HG02678 (cell line): ENCODE measurements around the gene CEBPE.

Source experiments
- ATAC-seq: cut with Tn5 transposase; IDR thresholded peaks from one replicate; pipeline ENCODE4 v1.9.1; 2021; ENCODE audit warnings: mild to moderate bottlenecking, moderate library complexity; ENCODE audit not compliant: unreplicated experiment

Gene CEBPE

GRCh38 chr14:23104591-23105347 lies 14.3 kb downstream of the CEBPE start, which contains the start of gene CIROP:
Gene CIROP (minus strand): TSS chr14:23104989. CDS start chr14:23104920, 69 bp downstream.
- ATAC-seq = no peak

DNA sequence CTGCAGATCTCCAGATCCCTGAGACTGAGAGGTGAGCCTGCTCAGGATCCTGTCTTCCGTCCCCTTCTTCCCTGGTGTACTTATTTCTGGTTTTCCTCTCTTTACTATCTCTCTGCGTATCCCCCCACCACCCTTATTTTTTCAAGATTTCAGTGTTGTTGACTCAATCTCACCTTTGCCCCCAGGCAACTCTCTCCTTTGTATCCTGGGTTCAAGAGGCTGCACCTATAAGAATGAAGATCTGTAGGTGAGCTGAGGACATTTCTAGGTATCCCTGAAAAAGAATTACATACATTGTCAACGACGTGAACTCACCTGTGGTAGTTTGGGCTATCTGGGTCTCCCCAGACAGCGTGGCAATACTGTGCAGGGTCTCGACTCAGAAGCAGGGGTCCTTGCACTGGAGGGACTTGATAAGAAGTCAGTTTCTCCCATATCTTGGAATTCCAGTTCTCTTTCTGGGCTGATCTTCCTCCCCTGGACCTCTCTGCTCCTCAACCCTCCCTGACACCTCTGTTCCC lies 14.9 kb downstream of the CEBPE start:
- ATAC-seq = no peak

GRCh38 chr14:23103581-23103980 lies 15.5 kb downstream of the CEBPE start:
- ATAC-seq = no peak

DNA sequence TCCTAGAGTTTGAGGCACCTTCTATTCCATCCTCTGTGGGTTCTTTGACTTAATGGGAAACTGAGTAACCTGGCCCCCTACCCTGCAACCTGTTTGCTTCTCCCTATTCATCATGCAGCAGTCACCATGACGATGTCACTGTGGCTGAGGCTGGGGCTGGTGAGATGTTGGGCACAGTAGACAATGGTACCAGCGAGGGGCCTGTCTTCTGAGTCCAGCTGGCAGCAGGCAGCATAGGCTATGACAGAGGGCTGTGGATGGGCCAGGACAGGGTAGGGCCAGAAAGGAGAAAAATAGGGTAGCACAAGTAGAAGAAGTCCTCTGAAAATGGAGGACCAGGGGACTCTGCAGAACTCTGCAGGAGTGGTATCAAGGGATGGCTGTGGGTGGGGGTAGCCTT lies 16.3 kb downstream of the CEBPE start:
- no peak for ATAC-seq

DNA sequence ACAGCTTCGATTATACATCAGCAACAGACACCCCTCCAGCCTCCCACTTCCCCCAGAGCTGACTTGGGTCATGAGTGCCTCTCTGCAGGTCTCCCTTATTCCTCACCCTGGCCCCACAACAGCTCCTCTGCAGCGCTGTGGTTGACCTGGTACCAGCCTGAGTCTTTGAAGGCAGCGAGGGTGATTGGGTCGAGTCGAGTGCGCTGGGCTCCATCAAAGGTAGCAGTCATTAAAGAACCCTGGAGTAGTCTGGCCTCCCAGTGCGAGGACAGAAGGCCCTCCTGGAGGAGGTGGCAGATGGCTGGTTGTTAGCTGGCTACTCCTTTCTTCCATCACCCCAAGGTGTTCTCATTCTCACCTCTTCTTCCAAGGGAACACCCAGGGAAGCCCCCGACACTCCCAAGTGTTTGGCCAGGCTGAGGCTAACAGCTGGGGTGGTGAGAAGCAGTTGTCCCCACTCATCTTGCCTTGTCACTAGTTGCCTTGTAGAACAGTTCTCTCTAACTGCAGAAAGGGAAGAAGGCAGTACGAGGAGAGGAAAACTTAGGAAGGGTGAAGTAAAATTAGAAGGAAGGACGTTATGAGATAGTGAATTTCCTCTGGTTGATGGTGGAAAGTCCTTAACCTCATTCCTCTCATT lies 16.9 kb downstream of the CEBPE start:
- ATAC-seq = no peak

DNA sequence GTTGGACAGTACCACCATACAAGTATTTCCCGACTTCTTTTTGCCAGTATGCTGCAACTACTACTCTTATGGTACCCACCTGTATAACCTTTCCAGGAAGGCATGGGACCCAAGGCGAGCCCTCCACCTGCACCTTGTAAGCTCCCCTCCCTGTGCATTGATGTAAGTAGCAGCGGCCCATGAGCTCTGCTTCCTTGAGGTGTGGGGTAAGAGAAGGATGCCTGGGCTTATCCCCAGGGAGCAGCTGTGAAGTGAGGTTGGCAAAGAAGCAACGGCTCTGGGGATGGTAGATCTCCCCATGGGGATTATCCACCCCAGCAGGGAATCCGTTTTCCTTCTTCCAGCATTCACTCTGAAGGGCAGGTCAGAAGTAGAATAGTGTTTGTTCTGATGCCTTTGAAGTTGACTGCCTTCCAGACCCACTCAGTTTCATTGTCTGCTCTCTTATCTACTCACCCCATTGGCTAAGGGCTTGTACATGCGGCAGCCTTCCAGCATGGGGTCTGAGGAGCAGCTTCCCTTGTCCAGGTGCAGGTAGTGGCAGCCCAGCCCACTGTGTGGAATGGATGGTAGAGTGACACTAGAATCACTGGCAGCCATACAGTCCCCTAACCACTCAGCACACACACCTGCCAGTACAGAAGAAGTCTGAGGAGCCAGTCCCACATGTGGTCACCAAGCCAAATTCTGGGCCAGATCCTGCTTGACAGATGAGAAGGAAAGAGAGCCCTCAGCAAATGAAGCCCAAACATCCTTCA lies 17.7 kb downstream of the CEBPE start:
- ATAC-seq = no peak

- no peak for ATAC-seq
Measured at GRCh38 chr14:23099212-23099861, 19.7 kb downstream of the CEBPE start.

- ATAC-seq = no peak
Measured at GRCh38 chr14:23097786-23098185, 21.3 kb downstream of the CEBPE start.

DNA sequence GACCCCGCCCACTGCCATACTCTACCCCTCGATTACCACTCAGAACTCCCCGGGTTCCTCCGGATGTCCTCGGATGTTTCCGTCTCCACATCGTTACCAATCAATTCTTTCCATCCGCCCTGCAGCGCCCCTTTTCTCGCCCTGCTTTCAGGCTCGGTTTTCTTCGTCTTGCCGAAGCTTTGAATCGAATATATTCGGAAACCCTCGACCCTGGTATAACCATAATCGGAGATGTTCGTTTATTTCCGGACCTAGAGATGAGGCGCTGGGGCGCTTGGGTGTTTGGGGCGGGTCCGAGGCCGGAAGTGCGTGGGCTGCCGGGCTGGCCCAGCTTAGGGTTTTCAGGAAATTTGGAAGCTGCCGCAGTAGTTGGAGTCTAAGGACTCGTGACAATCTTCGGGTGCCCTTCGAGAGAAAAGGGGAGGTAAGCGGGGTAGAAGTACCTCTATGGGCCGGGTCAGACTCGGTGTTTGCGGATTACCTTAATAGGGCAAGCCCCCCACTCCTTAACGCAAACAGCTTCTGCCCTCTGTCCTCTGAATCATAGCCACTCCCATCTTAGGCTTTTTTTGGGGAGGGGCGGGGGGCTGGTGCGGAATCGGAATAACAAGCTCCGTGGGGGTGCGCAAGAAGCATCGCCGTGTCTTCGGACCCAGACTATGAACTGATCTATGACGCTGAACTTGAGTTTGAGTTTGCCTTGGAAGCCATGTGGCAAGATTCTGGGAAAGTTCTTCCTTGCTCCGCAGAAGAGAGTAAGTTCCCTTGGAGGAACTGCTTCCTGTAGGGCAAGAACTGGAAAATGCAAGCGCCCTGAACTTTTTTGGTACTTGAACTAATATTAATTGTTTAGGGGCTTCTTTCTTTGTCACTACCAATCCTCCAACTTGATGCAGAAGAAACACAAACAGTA lies 23.6 kb downstream of the CEBPE start, which contains the start of gene C14orf119:
TSS of gene C14orf119 (plus strand) at position 310 of the 913 bp plus-strand sequence. CDS start 2,154 bp downstream, outside the sequence.
- peak; percentile 88 for ATAC-seq

- ATAC-seq = peak; percentile 31
Measured at GRCh38 chr14:23094666-23095195, 24.3 kb downstream of the CEBPE start, which contains the start of gene ACIN1. Gene ACIN1 (minus strand): TSS chr14:23095136. CDS start chr14:23095112, 24 bp downstream.

DNA sequence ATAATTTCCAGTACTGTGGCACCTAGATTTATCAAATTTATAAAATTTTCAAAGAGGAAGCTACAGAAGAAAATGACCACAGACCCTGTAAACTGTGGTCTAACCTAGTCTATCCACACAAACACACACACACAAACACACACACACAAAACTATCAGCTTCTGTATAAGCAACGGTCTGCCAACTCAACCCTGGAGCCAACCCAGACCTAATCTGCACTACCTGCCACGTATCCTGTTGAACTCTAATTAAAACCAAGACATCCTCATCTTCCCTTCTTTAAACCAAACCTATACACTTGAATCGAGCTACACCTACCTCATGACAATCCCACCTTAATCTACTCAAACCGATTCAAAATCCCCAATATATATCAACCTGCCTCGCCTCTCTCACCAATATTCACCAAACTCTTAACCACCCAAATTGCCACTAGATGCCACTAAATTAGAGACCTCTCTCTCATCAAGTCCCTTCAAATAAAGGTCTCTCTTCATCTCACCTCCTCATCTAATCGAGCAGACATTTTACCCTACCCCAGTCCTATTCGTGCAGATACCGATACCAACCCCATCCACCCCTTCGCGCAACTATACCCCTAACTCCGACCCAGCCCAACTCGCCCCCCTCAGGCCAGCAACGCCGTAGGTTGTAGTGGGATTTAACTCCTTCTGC lies 24.9 kb downstream of the CEBPE start:
- no peak for ATAC-seq

- ATAC-seq = no peak
Measured at GRCh38 chr14:23093526-23093925, 25.5 kb downstream of the CEBPE start.

GRCh38 chr14:23093104-23093503 lies 26.0 kb downstream of the CEBPE start:
- ATAC-seq = no peak

DNA sequence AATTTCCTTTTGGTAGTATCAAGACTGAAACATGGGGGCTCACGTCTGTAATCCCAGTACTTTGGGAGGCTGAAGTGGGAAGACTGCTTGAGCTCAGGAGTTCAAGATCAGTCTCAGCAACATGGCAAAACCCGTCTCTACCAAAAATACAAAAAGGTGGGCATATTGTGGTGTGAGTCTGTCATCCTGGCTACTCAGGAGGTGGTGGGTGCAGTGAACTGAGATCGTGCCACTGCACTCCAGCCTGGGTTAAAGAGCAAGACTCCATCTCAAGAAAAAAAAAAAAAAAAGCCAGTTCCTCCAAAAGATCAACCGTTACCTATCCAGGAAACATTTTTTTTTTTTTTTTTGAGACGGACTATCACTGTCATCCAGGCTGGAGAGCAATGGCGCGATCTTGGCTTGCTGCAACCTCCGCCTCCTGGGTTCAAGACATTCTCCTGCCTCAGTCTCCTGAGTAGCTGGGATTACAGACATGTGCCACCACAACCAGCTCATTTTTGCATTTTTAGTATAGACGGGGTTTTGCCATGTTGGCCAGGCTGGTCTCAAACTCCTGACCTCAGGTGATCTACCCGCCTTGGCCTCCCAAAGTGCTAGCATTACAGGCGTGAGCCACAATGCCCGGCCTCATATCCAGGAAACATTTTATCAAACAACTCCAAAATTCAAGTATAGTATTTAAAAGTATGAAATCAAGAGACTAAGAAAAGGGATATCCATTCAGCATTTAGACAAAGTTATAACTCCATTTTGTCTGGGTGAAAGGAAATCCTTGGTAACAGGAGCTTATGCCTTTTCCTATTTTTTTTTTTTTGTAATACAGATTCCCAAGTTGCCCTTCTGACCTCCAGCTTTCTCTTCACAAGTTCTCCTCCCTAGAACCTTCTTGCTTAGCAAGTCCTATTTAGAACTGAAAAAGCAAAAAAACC lies 27.5 kb downstream of the CEBPE start:
- no peak for ATAC-seq

DNA sequence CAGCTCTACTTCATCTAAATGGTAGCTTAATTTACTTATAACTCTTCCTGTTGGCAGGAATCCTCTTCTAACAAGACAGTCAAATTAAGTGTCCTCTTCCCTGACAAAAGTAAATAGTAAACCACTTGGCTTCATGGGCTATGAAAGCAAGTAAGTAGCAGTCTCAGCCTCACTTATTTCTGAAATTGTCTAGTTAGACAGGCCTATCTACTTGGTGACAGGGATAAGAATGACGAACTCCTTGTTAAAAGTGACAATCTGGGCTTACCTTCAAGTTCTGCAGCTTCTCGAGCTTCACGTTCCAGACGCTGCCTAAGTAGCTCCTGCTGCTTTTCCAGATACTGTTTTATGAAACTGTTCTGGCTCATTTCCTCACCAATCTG lies 28.8 kb downstream of the CEBPE start:
- no peak for ATAC-seq

DNA sequence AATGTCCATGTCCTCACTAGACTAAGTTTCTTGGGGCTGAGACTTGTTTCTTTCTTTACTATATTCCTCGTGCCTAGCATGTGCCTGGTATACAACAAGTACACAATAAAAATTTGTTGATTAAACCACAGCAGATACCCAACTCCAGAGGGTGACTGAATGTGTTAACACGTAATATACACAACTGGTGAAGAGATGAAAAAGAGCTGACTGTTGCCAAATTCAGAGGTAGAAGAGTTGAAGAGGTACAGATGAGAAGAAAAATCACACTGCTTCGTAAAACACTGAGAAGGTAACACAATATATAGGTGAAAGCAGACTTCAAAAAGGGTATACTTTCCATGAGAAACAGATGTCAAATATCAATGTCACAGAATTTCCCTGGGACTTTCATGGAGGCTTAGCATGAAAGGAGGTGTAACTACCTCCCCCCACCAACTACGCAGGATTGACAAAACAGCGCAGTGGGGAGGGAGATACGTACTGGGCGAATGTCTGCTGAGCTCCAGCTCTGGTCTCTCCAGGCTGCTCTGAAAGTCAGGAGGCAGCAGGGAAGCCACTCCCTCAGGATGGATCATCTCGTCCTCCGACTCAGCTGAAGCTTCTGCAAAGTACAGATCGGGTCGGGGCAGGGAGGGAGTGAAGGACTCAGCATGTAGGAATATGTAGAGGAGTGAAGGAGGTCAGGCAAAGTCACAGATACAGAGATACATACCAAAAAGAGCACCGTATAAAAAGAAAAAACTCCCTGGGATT lies 29.4 kb downstream of the CEBPE start:
- ATAC-seq = no peak

DNA sequence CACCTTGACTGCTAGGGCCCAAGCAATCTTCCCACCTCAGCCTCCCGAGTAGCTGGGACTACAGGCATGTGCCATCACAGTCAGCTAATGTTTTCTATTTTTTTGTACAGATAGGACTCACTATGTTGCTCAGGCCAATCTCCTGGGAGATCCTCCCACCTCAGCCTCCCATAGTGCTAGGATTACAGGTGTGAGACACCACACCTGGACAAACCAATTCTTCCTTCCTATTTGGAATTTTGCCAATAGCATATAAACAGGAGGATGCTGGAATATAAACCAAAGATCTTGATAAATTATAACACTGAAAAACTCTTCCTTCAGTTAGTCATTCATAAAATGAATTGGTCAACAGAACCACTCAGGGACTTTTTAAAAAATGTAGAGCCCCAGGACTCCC lies 32.5 kb downstream of the CEBPE start:
- ATAC-seq = no peak
